NT2/D1 (cell line): Measurements from ENCODE around the gene MYO3B.

ENCODE experiments used
- DNase-seq: peaks from one replicate; pipeline ENCODE4 v3.0.0-alpha.2; 2011; ENCODE audit warnings: low read depth, low spot score
- H3K27me3 ChIP-seq: 2 replicates; pipeline ENCODE4 v1.6.0; 2011; ENCODE audit warnings: mild to moderate bottlenecking; ENCODE audit not compliant: insufficient read length, insufficient read depth
- H3K36me3 ChIP-seq: 2 replicates; pipeline ENCODE4 v1.6.1; 2011; ENCODE audit warnings: mild to moderate bottlenecking, low read length, mixed read lengths; ENCODE audit not compliant: insufficient read depth, insufficient read length
- H3K4me1 ChIP-seq: 2 replicates; pipeline ENCODE4 v1.5.1; 2011; ENCODE audit not compliant: insufficient read depth, insufficient read length
- H3K4me3 ChIP-seq: 2 replicates; pipeline ENCODE4 v1.5.1; 2011; ENCODE audit warnings: low read depth; ENCODE audit not compliant: insufficient read length
- H3K9ac ChIP-seq: 2 replicates; pipeline ENCODE4 v1.6.0; 2011; ENCODE audit warnings: low read depth; ENCODE audit not compliant: insufficient read length
- H3K9me3 ChIP-seq: 2 replicates; pipeline ENCODE4 v1.5.1; 2011; ENCODE audit warnings: mild to moderate bottlenecking, low read length; ENCODE audit not compliant: insufficient read depth
- SUZ12 ChIP-seq: IDR thresholded peaks from 2 replicates; pipeline ENCODE4 v1.6.1; 2011; ENCODE audit not compliant: insufficient read length, insufficient read depth; ENCODE audit errors: extremely low read depth
- YY1 ChIP-seq: IDR thresholded peaks from 2 replicates; pipeline ENCODE4 v1.6.1; 2011; ENCODE audit not compliant: insufficient read length, insufficient read depth
- ZNF274 ChIP-seq: IDR thresholded peaks from 2 replicates; pipeline ENCODE4 v1.6.1; 2011; ENCODE audit warnings: mild to moderate bottlenecking, low read depth, low read length

The MYO3B gene

DNA sequence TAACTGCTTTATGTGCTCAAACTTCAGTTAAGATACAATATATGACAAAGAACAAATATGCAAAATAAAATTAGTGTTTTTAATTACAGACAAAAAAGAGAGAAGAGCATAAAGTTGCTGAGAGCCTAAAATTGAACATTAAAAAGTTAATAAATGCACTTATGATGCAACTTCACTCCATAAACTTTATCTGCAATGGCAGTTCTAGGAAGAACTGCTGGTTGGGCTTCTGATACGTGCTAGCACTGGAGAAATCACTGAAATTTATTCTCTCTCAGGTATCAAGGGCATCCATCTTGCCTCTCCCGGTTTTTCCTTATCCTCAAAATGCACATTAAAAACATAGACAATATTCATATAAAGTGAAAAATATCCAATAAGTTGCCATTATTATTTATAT lies 35.7 kb downstream of the MYO3B start:
- no peaks in the 10 kb centered on the region for H3K27me3 ChIP-seq
- H3K36me3 ChIP-seq: no peaks in the 10 kb centered on the region
- peaks cover 3% of the 10 kb centered on the region for H3K4me1 ChIP-seq
- no peak overlapping the region for H3K9ac ChIP-seq
- no peak for TF ChIP-seq YY1
- no peak for TF ChIP-seq ZNF274
- no peak for TF ChIP-seq SUZ12
- H3K4me3 ChIP-seq: no peak overlapping the region
- H3K9me3 ChIP-seq: peaks cover 31% of the 10 kb centered on the region
- no peak for DNase-seq

DNA sequence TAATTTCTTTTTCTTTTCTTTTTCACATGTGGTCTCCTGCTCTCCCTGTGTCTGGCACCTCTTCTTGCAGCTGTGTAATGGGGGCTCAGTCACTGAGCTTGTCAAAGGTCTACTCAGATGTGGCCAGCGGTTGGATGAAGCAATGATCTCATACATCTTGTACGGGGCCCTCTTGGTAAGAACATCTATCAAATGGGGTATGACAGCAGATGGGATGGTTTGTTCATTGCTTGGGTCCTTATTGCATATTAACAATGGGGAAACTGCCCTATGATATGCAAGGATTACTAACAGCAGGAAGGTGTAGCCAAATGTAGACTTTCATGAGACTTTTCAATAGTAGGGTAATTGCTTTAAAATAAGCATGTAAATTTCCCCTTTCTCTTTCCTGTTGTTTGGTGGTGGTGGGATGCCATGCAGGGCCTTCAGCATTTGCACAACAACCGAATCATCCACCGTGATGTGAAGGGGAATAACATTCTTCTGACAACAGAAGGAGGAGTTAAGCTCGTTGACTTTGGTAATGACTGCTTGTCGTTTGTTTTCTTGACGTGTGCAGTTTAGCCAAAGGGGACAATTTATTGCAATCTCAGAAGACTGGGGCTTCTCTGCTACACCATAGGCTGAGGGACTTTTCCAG lies 36.5 kb downstream of the MYO3B start:
- no peaks in the 10 kb centered on the region for H3K27me3 ChIP-seq
- peaks cover 23% of the 10 kb centered on the region for H3K9me3 ChIP-seq
- H3K9ac ChIP-seq: no peak overlapping the region
- H3K36me3 ChIP-seq: no peaks in the 10 kb centered on the region
- TF ChIP-seq ZNF274: no peak
- no peak for TF ChIP-seq SUZ12
- TF ChIP-seq YY1: no peak
- H3K4me1 ChIP-seq: peaks cover 3% of the 10 kb centered on the region
- peak; percentile 97 for DNase-seq
- H3K4me3 ChIP-seq: no peak overlapping the region

DNA sequence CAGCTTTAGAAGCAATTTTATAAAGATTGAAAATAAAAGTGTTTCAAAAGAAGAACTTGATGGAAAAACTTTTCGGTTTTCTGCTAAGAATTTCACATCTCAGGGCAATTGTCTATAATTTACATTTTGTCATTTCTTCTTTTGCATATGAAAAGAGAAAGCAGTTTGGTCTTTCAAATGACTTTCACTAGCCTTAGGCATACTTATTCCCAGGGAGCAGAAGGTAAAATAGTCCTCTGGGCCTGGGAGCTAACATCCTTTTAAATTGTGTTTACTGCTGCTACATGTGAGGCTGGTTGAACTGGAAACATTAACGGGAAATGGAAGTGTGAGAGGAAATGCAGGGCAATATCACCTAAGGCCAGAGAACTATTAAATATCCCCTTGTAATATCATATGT lies 37.1 kb downstream of the MYO3B start:
- DNase-seq: peak; percentile 67

DNA sequence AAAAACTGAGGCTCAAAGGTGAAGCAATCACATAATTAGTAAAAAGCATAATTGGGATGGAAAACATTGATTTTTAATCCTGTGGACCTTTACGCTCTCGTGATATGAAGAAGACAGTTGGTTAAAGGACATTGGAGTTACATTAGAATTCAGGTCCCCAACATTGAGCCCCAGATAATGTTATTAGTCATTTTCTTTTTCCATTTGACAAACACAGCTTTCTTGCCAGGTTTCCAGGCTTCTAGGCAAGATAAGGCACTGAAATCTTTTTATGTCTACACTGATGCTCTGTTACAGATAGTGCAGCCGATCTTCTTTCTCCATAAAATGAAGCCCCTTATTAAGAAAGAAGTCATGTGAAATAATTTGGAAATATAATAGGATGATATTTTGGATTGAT lies 38.5 kb downstream of the MYO3B start:
- Histone ChIP-seq H3K9me3 (peaks cover 4% of the 10 kb centered on the region), H3K27me3 (no peaks in the 10 kb centered on the region), H3K4me3 (no peak overlapping the region), H3K36me3 (no peaks in the 10 kb centered on the region), H3K4me1 (peaks cover 3% of the 10 kb centered on the region), H3K9ac (no peak overlapping the region)
- no peak for TF ChIP-seq YY1
- TF ChIP-seq ZNF274: no peak
- TF ChIP-seq SUZ12: no peak
- no peak for DNase-seq

More for the DNA sequence above, 37.1 kb downstream of the MYO3B start:
- H3K4me3 ChIP-seq: no peak overlapping the region
- no peak overlapping the region for H3K9ac ChIP-seq
- no peak for TF ChIP-seq SUZ12
- H3K27me3 ChIP-seq: no peaks in the 10 kb centered on the region
- H3K36me3 ChIP-seq: no peaks in the 10 kb centered on the region
- peaks cover 3% of the 10 kb centered on the region for H3K4me1 ChIP-seq
- H3K9me3 ChIP-seq: peaks cover 18% of the 10 kb centered on the region

DNA sequence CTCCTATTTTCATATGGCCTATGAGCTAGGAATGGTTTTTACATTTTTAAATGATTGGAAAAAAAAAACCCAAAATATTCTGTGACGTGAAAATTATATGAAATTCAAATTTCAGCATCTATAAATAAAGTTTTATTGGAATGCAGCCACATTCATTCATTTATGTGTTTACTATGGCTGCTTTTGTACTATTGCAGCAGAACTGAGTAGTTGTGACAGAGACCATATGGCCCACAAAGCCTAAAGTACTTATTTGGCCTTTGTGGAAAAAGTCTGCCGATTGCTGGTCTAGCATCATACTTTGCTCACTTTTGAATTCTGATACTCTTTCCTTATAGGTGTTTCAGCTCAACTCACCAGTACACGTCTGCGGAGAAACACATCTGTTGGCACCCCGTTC lies 39.0 kb downstream of the MYO3B start:
- Histone ChIP-seq H3K27me3 (no peaks in the 10 kb centered on the region), H3K9me3 (no peaks in the 10 kb centered on the region; the same call in 1 of the 2 replicates), H3K4me1 (peaks cover 3% of the 10 kb centered on the region), H3K36me3 (no peaks in the 10 kb centered on the region), H3K4me3 (no peak overlapping the region), H3K9ac (no peak overlapping the region)
- TF ChIP-seq YY1: no peak
- TF ChIP-seq SUZ12: no peak
- no peak for TF ChIP-seq ZNF274
- no peak for DNase-seq

DNA sequence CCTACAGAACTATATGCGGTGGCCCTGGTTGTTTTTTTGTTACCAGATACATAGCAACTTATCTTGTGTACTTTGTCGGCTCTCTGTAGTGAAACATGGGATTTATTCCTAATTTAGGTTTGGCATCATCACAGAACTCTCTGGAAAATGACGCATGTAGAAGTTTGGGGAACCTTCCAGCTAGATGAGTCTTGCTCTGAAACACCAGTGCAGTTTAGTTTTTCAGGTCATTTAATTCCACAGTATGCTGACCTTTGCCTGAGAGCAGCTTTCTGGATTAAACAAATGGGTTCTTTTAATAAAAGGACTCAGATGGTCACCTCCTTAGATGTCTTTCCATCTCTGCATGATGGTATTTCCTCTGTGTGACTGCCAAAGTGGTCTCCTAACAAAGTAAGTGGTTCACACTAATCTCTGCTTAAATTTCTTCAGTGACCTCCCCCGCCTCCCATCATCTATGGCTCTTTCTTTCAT lies 39.9 kb downstream of the MYO3B start:
- H3K36me3 ChIP-seq: no peaks in the 10 kb centered on the region
- H3K4me3 ChIP-seq: no peak overlapping the region
- H3K27me3 ChIP-seq: no peaks in the 10 kb centered on the region
- H3K9me3 ChIP-seq: no peaks in the 10 kb centered on the region; the same call in 1 of the 2 replicates
- no peak for DNase-seq
- H3K9ac ChIP-seq: no peak overlapping the region
- TF ChIP-seq ZNF274 (no peak), YY1 (no peak), SUZ12 (no peak)
- peaks cover 1% of the 10 kb centered on the region for H3K4me1 ChIP-seq

DNA sequence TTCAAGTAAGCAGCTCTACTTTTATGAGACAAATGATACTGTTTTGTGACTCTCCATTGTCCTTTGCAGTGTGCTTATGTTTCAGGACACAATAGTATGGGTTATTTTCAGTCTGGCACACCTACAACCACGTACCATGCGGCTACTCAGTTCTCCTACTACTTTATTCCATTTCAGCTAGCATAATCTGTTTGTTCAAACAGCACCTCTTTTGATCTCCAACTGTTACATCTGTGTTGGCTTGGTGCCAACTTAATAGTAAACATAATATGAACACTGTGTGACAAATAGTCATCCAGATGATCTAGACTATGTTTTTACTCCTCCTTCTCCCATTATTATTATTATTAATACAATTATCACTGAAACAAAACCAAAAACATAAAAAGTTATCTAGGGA lies 40.5 kb downstream of the MYO3B start:
- Histone ChIP-seq H3K9ac (no peak overlapping the region), H3K27me3 (no peaks in the 10 kb centered on the region), H3K4me1 (peaks cover 2% of the 10 kb centered on the region), H3K9me3 (no peaks in the 10 kb centered on the region), H3K4me3 (no peak overlapping the region), H3K36me3 (no peaks in the 10 kb centered on the region)
- TF ChIP-seq ZNF274 (no peak), YY1 (no peak), SUZ12 (no peak)
- DNase-seq: no peak
